HPDE6-E6E7 (cell line): Measurements from ENCODE around the gene ACSF3.
A peak's percentile ranks its signal among the peaks of the same experiment; 100 is the strongest.

ENCODE experiments used
- DNase-seq: peaks from one replicate; pipeline ENCODE4 v3.0.0; 2011; ENCODE audit warnings: missing footprints; ENCODE audit errors: extremely low spot score

The ACSF3 gene

DNA sequence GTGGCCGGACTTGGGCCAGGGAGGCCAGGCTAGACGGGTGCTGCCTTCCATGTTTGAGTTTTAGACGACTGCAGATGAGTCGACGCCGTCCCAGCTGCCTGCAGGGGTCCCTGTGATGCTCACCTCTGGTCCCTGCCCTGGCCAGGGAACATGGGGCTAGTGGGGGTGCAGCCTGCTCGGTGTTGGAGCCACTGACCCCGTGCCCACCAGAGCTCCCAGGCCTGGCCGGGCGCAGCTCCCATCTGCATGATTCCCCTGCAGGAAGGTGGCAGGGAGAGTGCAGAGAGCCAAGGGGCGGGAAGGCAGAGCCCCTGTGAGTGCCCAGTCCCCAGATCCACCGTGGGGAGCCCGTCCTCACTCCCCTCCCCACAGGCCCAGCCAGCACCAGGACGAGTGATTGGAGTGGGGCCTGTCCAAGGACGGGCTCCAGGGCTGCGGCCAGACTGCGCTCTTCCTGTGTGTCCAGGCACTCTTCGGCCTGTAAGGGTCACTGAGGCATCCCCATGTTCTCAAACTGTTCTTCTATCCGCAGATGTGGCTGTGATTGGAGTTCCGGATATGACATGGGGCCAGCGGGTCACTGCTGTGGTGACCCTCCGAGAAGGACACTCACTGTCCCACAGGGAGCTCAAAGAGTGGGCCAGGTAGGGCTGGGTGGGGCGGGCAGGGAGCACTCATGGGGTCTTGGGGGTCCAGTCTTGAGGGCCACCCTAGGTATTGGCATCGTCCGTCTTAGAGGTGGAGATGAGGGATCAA is 51.9 kb downstream of the ACSF3 start:
- no peak for DNase-seq

DNA sequence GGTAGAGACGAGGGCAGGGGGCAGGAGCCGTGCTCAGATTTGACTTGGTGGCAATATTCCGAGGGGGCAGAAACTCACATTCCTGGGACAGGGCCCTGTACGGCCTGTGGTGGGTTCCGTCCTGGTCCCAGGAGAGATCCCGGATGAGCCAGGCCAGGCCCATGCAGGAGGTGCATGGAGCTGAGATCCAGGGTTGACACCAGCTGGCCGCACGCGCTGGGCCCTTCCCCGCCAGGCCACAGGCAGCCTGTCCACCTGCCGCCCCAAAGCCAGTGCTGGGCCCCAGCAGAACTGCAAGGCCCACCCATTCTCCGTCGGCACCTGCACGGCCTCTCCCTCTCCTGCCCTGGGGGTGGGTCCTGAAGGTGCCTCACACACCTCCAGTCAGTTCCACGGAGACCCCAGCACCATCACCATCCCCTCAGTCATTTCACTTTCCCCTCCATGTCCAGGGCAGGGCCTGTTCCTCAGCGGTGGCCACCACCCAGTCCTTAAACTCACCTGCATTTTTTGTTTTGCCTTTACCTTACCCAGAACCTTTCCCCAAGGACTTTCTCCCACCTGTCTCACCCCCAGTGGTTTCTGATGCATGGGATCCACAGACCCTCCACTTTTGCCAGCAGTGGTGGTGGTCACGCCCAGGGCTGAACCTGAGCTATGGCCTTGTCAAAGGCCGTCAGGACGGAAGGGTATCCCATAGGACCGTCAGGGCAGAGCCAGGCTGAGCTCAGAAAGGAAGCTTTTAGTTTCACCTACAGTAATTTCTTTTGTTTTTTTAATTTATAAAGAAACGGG is 52.8 kb downstream of the ACSF3 start:
- no peak for DNase-seq

DNA sequence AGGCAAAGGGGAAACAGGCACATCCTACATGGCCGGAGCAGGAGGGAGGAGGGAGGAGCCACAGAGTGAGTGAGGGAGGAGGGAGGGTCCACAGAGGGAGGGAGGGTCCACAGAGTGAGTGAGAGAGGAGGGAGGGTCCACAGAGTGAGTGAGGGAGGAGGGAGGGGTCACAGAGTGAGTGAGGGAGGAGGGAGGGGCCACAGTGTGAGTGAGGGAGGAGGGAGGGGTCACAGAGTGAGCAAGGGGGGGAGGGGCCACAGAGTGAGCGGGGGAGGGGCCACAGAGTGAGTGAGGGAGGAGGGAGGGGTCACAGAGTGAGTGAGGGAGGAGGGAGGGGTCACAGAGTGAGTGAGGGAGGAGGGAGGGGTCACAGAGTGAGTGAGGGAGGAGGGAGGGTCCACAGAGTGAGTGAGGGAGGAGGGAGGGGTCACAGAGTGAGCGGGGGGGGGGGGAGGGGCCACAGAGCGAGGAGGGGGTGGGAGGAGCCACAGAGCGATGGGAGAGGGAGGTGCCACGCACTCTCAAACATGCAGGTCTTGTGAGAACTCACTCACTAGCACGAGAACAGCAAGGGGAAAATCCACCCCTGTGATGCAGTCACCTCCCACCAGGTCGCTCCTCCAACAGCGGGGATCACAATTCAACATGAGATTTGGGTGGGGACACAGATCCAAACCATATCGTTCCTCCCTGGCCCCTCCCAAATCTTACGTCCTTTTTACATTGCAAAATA is 53.6 kb downstream of the ACSF3 start:
- no peak for DNase-seq

DNA sequence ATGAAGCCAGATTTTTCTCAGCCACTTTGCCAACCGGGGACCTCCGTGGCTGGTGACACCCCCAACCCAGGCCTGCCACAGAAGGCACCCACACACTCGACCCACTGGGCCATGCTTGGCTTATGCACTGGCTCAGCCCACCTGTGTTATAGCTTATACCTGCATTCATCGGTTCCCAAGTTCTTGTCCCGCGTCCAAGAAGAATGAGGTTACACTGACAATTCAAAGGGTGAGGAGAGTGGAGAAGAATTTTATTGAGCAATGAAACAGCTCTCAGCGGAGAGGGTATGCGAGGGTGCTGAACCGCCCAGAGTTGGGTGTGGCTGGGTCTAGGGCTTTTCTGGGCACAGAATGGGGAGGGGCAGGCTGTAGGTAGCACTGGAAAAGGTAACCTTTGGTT is 55.7 kb downstream of the ACSF3 start:
- DNase-seq, result no peak

DNA sequence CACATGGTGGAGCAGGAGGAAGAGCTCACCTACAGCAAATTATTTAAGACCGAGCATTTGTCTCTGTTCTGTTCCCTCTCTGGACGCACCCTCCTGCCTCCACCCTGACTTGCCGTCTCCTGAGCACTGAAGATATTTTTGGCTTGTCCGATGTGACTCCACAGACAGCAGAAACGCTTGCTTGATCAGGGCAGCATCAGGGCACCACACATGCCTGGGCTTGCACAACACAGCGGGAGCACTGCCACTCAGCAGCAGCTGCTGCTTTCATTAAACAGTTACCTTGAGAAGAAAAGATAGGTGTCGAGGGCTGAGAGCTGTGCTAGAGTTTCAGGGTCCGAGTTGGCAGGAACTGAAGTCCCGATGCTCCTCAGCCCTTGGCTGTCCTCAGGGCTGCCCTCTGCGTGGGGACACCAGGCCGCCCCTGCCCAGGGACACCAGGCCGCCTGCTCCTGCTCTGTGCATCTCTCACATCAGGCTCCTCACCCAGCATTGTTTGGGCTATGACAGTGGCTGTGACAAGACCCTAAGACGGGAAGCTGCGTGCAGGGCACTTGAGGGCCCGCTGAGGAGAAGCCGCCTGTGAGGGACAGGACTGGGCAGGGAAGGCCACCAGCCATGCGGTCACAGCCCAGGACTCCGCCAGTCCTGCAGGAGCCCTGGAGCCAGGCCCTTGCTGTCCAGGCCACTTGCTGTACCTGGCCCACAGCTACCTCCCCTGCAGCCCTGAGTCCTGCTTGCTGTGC is 56.6 kb downstream of the ACSF3 start:
- no peak for DNase-seq

DNA sequence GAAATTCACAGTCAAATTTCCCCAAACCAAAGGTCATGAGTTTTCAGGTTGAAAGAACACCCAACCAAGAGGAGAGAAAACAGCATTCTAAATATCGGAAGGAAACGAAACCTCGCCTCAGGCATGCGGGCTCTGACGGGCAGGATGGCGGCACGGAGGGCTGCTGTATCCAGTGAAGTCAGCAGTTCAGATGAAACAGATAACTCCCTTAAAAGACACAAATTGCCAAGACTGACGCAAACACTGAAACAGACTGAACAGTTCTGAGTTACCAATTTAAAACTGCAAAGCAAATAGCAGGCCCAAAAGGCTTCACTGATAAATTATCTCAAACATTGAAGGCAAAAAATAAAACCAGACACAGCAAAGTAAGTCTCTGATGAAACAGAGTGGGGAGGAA is 57.3 kb downstream of the ACSF3 start:
- DNase-seq, result no peak

DNA sequence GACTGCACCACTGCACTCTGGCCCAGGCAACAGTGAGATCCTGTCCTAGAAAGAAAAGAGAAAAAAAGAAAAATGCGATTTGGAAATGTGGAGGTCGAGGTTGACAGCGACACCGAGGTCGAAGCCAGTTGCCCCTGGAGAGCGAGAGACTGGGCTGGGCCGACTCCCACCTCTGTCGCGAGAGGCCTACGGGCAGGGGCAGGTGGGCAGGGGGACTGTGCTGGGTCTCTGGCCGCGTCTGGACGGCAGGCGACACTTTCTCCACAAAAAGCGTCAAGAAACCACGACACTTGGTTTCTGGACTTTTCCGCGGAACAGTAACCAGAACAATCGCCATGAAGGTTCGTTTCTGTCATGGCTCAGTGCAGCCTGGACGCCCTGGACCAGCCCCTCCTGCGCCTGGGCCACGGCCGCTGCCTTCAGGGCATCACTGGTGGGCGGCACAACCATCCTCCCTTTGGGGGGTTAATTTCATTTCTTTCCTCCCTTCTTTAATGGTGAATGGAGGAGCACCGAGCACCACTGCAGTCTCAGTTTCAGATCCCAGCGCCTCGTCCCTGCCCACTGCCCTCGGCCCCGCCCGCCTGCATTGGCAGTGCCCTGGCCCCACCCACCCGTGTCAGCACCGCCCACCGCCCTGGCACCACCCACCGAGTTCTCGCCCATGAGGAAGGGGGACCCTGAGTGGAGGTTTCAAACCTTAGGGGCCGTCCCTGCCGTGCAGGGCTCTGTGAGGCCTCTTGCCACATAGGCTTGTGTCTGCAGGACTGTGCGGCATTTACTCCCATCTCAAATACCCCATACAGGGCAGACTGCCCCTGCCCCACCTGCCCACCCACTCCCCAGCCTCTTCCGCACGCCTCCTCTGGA is 59.4 kb downstream of the ACSF3 start:
- DNase-seq, result no peak

DNA sequence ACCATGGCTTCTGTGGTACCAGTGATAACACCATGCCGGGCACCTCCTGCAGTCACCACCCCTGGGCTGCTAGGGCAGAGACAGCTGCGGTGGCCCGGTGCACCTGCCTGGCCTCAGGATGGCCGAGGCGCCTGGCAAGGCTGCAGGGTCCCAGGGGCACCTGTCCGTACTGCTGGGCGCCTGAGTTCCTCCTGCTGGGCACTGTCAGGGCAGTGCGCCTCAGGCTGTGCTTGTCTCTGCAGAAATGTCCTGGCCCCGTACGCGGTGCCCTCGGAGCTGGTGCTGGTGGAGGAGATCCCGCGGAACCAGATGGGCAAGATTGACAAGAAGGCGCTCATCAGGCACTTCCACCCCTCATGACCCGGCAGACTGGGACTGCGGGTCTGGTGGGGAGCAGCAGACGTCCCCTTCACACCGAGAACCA is 60.2 kb downstream of the ACSF3 start:
- peak; percentile 74 for DNase-seq

DNA sequence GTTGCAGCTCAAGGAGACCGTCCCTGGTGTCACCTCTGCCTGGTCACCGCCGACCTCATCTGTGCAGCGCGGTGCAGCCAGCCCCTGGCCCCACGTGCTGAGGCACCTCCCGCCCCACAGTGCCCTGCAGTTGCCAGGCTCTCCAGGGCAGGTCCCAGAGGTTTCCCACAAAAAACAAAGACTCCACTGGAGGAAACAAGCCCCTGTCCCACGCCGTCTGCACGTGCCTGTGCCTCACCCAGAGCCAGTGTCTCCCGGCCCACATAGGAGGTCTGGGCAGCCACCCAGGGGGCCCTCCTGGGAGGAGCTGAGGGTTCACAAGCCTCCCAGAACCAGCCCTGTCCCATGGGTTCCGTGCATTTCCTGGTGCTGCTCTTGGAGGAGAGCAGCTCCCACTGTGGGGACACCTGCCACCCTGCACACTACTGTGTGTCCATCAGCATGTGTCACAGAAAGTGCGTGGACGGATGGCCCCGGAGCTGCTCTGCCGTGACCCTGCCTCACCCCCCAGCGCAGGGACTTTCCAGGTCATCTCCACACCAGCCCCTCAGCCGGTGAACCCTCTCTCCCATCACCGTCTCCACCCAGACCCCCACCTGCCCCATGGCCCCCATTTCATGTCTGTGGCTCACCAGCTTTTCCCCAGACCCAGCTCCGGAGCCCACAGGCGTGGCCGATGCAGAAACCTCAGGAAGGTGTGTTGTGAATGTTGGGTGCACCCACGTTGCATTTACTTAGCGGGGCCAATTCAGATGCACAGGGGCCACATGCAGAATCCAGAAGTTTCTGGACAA is 60.9 kb downstream of the ACSF3 start:
- DNase-seq, result no peak

DNA sequence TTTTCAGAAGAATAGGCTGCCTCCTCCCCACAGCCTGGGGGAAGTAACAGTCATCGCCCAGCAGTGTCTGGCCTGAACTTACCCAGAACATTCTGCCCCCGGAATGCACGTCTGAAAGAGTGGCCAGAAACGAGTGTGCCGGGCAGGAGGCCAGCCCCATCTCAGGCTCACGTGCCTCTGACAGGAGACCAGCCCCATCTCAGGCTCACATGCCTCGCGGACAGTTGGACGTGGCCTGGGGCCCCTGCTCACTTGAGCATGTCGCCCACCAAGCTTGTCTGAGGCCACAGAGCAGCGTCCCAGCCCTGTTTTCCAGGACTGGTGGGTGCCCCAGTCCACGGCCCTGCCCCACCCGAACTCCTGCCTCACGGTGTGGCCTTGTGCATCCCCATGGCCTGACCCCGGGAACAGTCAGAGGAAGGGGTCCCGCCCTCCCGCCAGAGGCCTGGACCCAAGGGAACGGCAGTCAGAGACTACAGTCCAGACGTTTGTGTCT is 61.6 kb downstream of the ACSF3 start:
- no peak for DNase-seq

DNA sequence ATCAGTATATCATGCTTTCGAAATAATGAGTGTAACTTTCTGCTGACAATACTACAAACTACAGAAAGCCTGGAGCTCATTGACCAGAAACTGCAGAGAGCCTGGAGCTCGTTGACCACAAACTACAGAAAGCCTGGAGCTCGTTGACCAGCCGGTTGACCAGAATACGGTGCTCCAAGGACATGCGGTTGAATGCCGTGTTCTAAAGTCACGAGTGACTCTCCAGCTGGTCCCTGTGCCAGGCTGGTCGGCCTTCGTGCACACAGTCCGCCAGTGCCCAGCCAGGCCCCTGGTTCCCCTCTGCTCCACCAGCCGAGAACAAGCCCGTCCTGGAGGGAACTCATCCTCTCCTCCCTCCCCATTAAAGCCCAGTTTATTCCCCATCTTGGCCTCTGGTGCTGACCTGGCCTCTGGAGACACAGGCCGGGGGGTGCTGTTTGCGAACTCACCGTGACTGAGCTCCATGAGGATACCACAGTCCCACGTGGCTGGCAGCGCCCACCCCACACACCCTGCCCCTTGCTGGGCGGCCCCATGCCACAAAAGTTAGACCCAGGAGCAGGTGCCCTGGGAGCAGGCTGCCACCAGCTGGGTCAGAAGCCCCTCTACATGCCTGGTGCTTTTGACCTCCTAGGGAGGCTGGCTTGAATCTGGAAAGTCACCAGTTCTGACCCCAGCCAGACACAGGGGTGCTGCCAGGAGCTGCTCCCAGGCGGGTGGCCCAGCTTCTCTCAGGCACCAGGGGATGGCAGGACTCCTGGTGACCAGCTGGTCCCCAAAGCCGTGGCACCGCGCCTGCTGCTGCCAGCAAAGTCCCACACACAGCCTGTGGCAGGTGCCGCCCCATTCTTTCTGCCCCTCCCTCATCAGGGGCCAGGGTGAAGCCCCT is 62.4 kb downstream of the ACSF3 start:
- DNase-seq, result no peak

DNA sequence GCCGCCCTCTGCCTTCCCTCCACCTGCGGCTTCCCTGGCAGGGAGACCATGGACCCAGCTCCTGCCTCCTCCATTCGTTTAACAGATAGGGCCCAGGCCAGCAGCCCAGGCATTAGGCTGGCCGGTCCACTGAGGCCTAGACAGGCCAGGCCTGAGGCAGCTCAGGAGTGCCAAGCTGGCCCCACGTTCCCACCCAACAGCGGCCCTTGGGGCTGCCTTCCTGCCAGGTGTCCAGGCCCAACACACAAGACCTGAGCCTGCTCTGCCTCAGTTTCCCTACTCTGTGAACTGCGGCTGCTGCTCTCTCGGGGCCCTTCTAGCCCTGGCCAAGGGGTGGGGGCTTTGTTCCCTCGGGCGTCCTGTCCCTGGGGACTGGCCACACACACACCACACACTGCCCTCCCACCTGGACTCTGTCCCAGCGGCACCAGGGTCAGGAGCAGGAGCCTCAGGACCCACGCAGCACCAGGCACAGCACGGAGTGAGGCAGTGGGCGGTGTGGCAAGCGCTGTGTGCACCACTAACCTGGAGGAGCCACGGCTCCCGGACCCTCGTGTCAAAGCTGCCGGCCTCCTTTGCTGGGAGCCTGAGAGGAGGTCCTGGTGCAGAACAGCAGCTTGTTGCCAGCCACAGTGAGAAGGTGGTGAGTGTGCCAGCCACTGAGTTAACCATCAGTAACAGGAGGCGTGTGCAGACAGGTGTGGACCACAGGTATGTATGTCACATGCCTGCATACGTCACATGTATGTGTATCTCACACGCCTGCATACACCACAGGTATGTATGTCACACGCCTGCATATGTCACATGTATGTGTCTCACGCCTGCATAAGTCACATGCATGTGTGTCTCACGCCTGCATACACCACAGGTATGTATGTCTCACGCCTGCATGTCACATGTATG is 63.3 kb downstream of the ACSF3 start:
- DNase-seq, result no peak

DNA sequence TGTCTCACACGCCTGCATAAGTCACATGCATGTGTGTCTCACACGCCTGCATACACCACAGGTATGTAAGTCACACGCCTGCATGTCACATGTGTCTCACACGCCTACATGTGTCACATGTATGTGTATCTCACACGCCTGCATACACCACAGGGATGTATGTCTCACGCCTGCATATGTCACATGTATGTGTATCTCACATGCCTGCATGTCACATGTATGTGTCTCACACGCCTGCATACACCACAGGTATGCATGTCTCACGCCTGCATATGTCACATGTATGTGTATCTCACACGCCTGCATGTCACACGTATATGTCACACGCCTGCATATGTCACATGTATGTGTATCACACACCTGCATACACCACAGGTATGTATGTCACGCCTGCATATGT is 64.1 kb downstream of the ACSF3 start:
- DNase-seq, result no peak

DNA sequence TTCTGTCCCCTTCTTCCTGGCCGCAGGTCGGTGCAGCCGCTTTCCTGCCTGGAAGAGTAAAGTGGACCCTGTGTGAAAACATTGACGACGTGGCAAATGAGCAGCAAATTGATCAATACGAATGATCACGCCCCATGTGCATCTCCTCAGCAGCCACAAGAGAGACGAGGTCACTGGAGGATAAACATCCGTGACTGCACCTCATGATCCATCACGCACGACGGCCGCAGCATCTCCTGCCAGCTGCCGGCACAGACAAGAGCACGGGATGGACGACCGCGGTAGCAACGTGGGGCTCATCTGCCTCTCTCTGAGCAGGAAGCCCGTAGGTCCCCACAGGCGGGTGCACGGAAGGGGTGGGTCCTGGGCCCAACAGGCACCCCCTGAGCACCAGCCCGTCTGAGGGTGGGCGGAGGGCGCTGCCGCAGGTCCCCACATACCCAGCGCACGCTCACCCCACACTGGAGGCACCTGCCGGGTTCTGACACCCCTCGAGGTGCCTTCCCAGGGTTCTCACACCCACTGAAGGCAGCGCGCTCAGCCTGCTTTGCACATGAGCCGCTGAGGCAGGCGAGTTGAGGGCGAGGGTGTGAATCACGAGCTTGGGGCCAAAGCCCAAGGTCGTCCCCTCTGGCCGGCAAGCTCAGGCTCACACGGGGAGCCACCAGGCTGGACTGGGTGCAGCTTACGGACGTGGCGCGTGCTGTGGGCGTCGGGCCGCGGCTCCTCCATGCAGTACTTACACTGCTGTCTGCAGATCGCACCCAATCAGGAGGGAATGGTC is 65.6 kb downstream of the ACSF3 start:
- DNase-seq, result no peak

DNA sequence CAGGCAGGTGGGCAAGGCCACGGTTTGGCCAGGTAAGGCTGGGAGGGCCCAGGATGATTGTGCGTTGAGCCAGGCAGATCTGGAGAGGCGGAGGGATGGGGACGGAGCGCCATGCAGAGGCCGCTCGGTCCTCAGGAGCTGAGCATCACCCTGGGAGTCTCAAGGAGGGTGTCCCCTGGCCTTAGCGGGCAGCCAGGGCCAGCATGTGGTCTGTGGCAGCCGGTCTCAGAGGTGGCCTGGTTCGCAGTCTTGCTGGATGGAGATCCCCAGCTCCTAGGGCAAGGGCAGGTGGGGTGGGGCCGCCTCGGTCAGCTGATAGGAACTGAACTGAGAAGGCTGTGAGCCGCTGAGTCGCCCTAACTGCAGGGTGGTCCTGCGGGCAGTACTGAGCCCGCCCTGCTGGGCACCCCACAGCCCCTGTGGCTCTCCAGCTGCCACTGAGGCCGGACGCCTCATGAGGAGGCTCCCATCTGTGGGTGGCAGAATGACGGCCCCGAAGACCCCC is 66.2 kb downstream of the ACSF3 start:
- no peak for DNase-seq

DNA sequence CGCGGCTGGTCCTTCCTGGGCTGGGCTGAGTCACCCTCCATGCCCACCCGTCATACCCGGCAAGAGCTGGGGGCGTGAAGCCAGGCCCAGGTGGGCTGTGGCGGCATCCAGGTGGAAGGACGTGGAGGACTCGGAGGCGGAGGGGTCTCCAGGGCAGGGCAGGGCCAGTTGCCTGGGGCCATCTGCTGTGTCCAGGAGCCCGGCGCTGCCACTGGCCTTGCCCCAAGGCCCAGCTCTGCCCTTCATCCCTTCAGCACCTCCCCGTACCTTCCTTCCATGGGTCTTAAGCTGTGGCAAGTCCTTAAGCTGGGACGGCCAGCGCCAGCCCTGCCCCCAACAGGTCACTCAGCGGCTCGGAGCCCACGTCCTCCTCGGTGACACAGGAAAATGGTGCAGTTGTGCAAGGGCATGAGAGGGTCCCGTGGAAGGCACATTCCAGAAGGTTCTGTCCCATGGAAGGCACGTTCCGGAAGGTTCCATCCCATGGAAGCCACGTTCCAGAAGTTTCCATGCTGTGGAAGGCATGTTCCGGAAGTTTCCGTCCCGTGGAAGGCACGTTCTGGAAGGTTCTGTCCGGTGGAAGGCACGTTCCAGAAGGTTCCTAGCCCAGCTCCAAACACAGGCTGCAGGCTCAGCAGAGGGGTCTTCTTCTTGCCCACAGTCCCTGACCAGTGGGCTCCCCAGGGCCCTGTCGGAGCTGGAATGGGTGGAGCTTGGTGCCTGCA is 67.5 kb downstream of the ACSF3 start:
- DNase-seq, result no peak
